Suprapubic skin (tissue), 4 donors: Measurements from ENCODE around the gene GALM.

Experiments
- EP300 ChIP-seq: sonication (generic); formaldehyde crosslinking; IDR thresholded peaks from one replicate; pipeline ENCODE4 v1.6.1; 2017; ENCODE audit warnings: antibody characterized with exemption
- POLR2A ChIP-seq, 2 donors: fragments of 450-650 bp; IDR thresholded peaks; one replicate each; pipeline ENCODE4 v1.6.1; 2017; ENCODE audit warnings: antibody characterized with exemption in 2 of 2, mild to moderate bottlenecking in 2 of 2, moderate library complexity in 2 of 2
- POLR2AphosphoS5 ChIP-seq, 3 donors: sonication (generic); formaldehyde crosslinking; IDR thresholded peaks; one replicate each; pipeline ENCODE4 v1.6.1; 2017; ENCODE audit warnings: antibody characterized with exemption in 3 of 3
- TF ChIP-seq, protein P1 (sequence below), 2 donors: fragments of 200-600 bp in 1 of 2; fragments of 450-650 bp in 1 of 2; sonication (generic) in 1 of 2; IDR thresholded peaks; one replicate each; pipeline ENCODE4 v1.5.1; 2016 to 2019; ENCODE audit warnings: antibody characterized with exemption in 2 of 2, mild to moderate bottlenecking in 1 of 2, moderate library complexity in 1 of 2

DNA sequence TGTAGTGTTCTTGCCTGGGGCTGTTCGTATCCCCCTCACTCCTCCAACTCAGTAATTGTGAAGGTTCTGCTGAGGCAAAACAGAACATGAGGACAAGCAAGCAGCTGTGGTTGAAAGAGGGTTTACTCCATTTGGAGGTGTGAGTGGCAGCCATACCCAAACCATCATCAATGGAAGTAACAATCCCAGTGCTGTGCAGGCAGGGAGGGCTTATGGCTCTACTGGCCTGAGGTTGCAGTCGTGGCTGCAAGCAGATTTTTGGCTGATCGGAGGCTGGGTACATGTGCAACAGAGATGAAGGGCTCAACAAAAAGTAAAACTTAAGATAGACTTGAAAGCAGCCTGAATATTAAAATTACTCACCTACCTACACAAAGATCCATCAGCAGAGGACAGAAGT lies 72.0 kb downstream of the GALM start:
- TF ChIP-seq, protein P1, sequence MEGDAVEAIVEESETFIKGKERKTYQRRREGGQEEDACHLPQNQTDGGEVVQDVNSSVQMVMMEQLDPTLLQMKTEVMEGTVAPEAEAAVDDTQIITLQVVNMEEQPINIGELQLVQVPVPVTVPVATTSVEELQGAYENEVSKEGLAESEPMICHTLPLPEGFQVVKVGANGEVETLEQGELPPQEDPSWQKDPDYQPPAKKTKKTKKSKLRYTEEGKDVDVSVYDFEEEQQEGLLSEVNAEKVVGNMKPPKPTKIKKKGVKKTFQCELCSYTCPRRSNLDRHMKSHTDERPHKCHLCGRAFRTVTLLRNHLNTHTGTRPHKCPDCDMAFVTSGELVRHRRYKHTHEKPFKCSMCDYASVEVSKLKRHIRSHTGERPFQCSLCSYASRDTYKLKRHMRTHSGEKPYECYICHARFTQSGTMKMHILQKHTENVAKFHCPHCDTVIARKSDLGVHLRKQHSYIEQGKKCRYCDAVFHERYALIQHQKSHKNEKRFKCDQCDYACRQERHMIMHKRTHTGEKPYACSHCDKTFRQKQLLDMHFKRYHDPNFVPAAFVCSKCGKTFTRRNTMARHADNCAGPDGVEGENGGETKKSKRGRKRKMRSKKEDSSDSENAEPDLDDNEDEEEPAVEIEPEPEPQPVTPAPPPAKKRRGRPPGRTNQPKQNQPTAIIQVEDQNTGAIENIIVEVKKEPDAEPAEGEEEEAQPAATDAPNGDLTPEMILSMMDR (IDR thresholded peaks at IDR 0.05): no peak
- TF ChIP-seq POLR2AphosphoS5 (IDR thresholded peaks at IDR 0.05): no peak
- no peak for TF ChIP-seq POLR2A (IDR thresholded peaks at IDR 0.05)
- no peak for TF ChIP-seq EP300
